Right forelimb (tissue), 1 donor: Measurements from ENCODE around the gene CT83.

Source experiments
- DNase-seq: peaks from one replicate; pipeline ENCODE4 v3.0.0-alpha.2; 2018

The CT83 gene

GRCh38 chrX:116462822-116463221 is at the start of gene CT83:
Gene CT83 (minus strand): TSS chrX:116462976. CDS start chrX:116462856, 120 bp downstream.
- DNase-seq: no peak

GRCh38 chrX:116499780-116500179 is 37.0 kb upstream of the CT83 start:
- no peak for DNase-seq

- DNase-seq: no peak
Measured at GRCh38 chrX:116493271-116493670, 30.5 kb upstream of the CT83 start.

- DNase-seq: no peak
Measured at GRCh38 chrX:116490104-116490503, 27.3 kb upstream of the CT83 start.

- no peak for DNase-seq
Measured at GRCh38 chrX:116480059-116480458, 17.3 kb upstream of the CT83 start.

GRCh38 chrX:116449156-116449555 is 13.6 kb downstream of the CT83 start:
- no peak for DNase-seq

- no peak for DNase-seq
Measured at GRCh38 chrX:116436358-116436816, 26.4 kb downstream of the CT83 start, which contains the start of gene SLC6A14. Gene SLC6A14 (plus strand): TSS chrX:116436606. CDS start chrX:116436710, 104 bp downstream.

GRCh38 chrX:116435597-116435996 is 27.2 kb downstream of the CT83 start:
- DNase-seq: no peak

- DNase-seq: no peak
Measured at GRCh38 chrX:116427978-116428377, 34.8 kb downstream of the CT83 start.

GRCh38 chrX:116417968-116418367 is 44.8 kb downstream of the CT83 start:
- no peak for DNase-seq

GRCh38 chrX:116417214-116417613 is 45.6 kb downstream of the CT83 start:
- no peak for DNase-seq

GRCh38 chrX:116413273-116413672 is 49.5 kb downstream of the CT83 start:
- DNase-seq: no peak
